K562 (cell line): ENCODE measurements around the gene BTAF1. TPM values are rescaled to one million over a fixed set of nuclear protein-coding genes. Genes with fewer than 3 reads are reported as not detected.

Experiments used
- ATAC-seq: fragments of 200-7000 bp; cut with Tn5 transposase; 3 replicates; pipeline ENCODE4 v1.9.1; 2020; ENCODE audit warnings: moderate library complexity
- BruUV-seq: library from RNA; stranded (reverse); fragments of 400-500 nt; replicated peaks from 2 replicates; lab custom pipeline; 2021; lab: Mats Ljungman, UMichigan
- CTCF ChIA-PET: fragments of 300-600 bp; formaldehyde crosslinking; extraction: SDS; loops from one replicate; lab custom pipeline; 2021; ENCODE audit warnings: low intra/inter-chr PET ratio; lab: Yijun Ruan, JAX
- POLR2A ChIA-PET: fragments of 300-600, 350-650 bp; sonication (Branson Sonifier 250); formaldehyde crosslinking; extraction: SDS; loops from one replicate; lab custom pipeline; 2021; ENCODE audit warnings: antibody characterized with exemption, inconsistent platforms; lab: Yijun Ruan, JAX
- DNase-seq, 4 experiments: peaks; one replicate each; pipeline versions ENCODE4 v3.0.0 to v3.0.0-alpha.2; 2011 to 2018; ENCODE audit warnings: low spot score in 3 of 4, mixed read lengths in 3 of 4; ENCODE audit errors: extremely low read depth in 1 of 4
- FAIRE-seq: peaks from 2 replicates; lab custom pipeline; 2011; peaks lifted over from hg19 to GRCh38; lab: Jason Lieb, UNC
- H2AFZ ChIP-seq: 2 replicates; pipeline ENCODE4 v1.6.0; 2011; ENCODE audit warnings: low read depth, low read length, control low read depth, inconsistent platforms
- H3K27ac ChIP-seq: fragments of 200-600 bp; 3 replicates; pipeline ENCODE4 v1.8.0; 2011; ENCODE audit warnings: low read depth, mild to moderate bottlenecking, control low read depth, inconsistent platforms, low read length, moderate library complexity, mixed read lengths; ENCODE audit errors: extremely low read depth
- H3K27me3 ChIP-seq, 2 experiments: fragments of 300-600 bp in 1 of 2; 2 replicates in 1 of 2; 3 replicates in 1 of 2; pipeline versions ENCODE4 v1.6.0 to v1.8.0; 2011; ENCODE audit warnings: inconsistent platforms in 2 of 2, low read length in 2 of 2, mild to moderate bottlenecking in 1 of 2, mixed read lengths in 1 of 2, moderate library complexity in 1 of 2; ENCODE audit not compliant: control insufficient read depth in 2 of 2, insufficient read depth in 2 of 2
- H3K36me3 ChIP-seq: fragments of 300-600 bp; 3 replicates; pipeline ENCODE4 v1.8.0; 2011; ENCODE audit warnings: mild to moderate bottlenecking, low read length, inconsistent platforms; ENCODE audit not compliant: control insufficient read depth, insufficient read depth
- H3K4me1 ChIP-seq, 2 experiments: fragments of 200-600 bp in 1 of 2; replicated peaks in 1 of 2; 2 replicates in 1 of 2; 3 replicates in 1 of 2; pipeline versions ENCODE4 v1.5.1 to v1.8.0; 2011; ENCODE audit warnings: inconsistent platforms in 2 of 2, low read length in 2 of 2, mild to moderate bottlenecking in 1 of 2, mixed read lengths in 1 of 2, moderate library complexity in 1 of 2; ENCODE audit not compliant: control insufficient read depth in 2 of 2, insufficient read depth in 2 of 2
- H3K4me2 ChIP-seq: 2 replicates; pipeline ENCODE4 v1.6.1; 2011; ENCODE audit warnings: low read length, control low read depth, inconsistent platforms, mixed read lengths; ENCODE audit not compliant: insufficient read depth
- H3K4me3 ChIP-seq: fragments of 200-600 bp; sonication (generic), shearing (Covaris generic); 2 replicates; pipeline ENCODE4 v1.5.1; 2016; ENCODE audit warnings: control low read depth, inconsistent platforms
- H3K79me2 ChIP-seq: fragments of 200-600 bp; 3 replicates; pipeline ENCODE4 v1.8.0; 2011; ENCODE audit warnings: low read length, inconsistent platforms; ENCODE audit not compliant: control insufficient read depth, insufficient read depth
- H3K9ac ChIP-seq, 2 experiments: 2 replicates each; pipeline versions ENCODE4 v1.6.0 to v1.6.1; 2011; ENCODE audit warnings: low read depth in 2 of 2, low read length in 2 of 2, control low read depth in 1 of 2, inconsistent platforms in 1 of 2, mild to moderate bottlenecking in 1 of 2, mixed read lengths in 1 of 2; ENCODE audit not compliant: insufficient read depth in 1 of 2
- H3K9me1 ChIP-seq: one replicate; pipeline ENCODE4 v1.6.0; 2011; ENCODE audit warnings: inconsistent platforms, mild to moderate bottlenecking, low read length, moderate library complexity; ENCODE audit not compliant: control insufficient read depth, insufficient read depth
- H3K9me3 ChIP-seq: replicated peaks from 2 replicates; pipeline ENCODE4 v1.5.1; 2011; ENCODE audit warnings: low read depth, low read length, inconsistent platforms; ENCODE audit not compliant: control insufficient read depth, insufficient read depth
- H4K20me1 ChIP-seq: replicated peaks from 2 replicates; pipeline ENCODE4 v1.6.1; 2011; ENCODE audit warnings: low read length, inconsistent platforms, mixed read lengths; ENCODE audit not compliant: control insufficient read depth, insufficient read depth
- HMGXB4 ChIP-seq: sonication (generic); formaldehyde crosslinking; IDR thresholded peaks from 2 replicates; pipeline ENCODE4 v1.8.1; 2023; ENCODE audit warnings: mild to moderate bottlenecking, missing genetic modification reagents
- PPARD ChIP-seq: fragments of 250-450 bp; sonication (Bioruptor Pico); IDR thresholded peaks from 2 replicates; pipeline ENCODE4 v1.8.0; 2022; ENCODE audit warnings: inconsistent platforms, mild to moderate bottlenecking, moderate library complexity
- PTBP1 ChIP-seq: fragments of 200-400 bp; formaldehyde crosslinking; IDR thresholded peaks from 2 replicates; pipeline ENCODE4 v1.6.1; 2017; ENCODE audit warnings: low read depth, low read length
- ZNF408 ChIP-seq: fragments of 250-450 bp; sonication (Bioruptor Pico); IDR thresholded peaks from 2 replicates; pipeline ENCODE4 v1.4.0; 2020; ENCODE audit warnings: low read depth, mild to moderate bottlenecking, moderate library complexity
- ZZZ3 ChIP-seq: fragments of 450-650 bp; IDR thresholded peaks from 2 replicates; pipeline ENCODE4 v1.6.1; 2016; ENCODE audit warnings: antibody characterized with exemption, mild to moderate bottlenecking, moderate library complexity
- WGBS: fragments of 100-300 bp; shearing (Covaris generic); methylation state at CpG from one replicate; pipeline ENCODE4 v1.1.6; 2016; ENCODE audit warnings: low coverage, mixed read lengths; ENCODE audit not compliant: insufficient coverage; ENCODE audit errors: missing lambda C conversion rate; 5-methylcytosine and 5-hydroxymethylcytosine counted together
- in situ Hi-C: fragments of 300-500 bp; cut with MboI; formaldehyde crosslinking; loops from 4 replicates; pipeline ENCODE4 v1.15.0; 2018; ENCODE audit warnings: inconsistent platforms, mixed read lengths
- intact Hi-C: fragments of 100-400 bp; cut with micrococcal nuclease; formaldehyde crosslinking; loops from 2 replicates; pipeline ENCODE4 v1.14.2; 2022
- polyA plus RNA-seq, 8 experiments: library from polyadenylated mRNA; depleted of rRNA in 4 of 8; stranded (reverse) in 5 of 8; unstranded in 3 of 8; fragments of >200 nt; fragmentation: Nextera tagmentation in 2 of 8; fragmentation: Illumina TruSeq in 1 of 8; extraction: Ambion mirVana in 2 of 8; extraction: Trizol in 1 of 8; gene quantifications; 2 replicates each; pipeline versions ENCODE4 v1.2.1 to v1.2.3, GENCODE V29; 2011 to 2014; ENCODE audit warnings: inconsistent platforms in 1 of 8, missing spikeins in 1 of 8
- total RNA-seq, 7 experiments: library from RNA; depleted of rRNA in 6 of 7; stranded (reverse); fragments of >200 nt in 6 of 7; fragmentation: Illumina TruSeq in 2 of 7; extraction: Trizol in 2 of 7; gene quantifications; 2 replicates each; pipeline versions ENCODE4 v1.2.1 to v1.2.3, GENCODE V29; 2011 to 2021; ENCODE audit warnings: low replicate concordance in 1 of 7

The BTAF1 gene
- total and polyA plus RNA-seq, 9 of the 15 experiments (the other 6 are each of a cell fraction or from before 2014, with no cell fraction given) = 6.6 to 70.7 (median 30.5) TPM

DNA sequence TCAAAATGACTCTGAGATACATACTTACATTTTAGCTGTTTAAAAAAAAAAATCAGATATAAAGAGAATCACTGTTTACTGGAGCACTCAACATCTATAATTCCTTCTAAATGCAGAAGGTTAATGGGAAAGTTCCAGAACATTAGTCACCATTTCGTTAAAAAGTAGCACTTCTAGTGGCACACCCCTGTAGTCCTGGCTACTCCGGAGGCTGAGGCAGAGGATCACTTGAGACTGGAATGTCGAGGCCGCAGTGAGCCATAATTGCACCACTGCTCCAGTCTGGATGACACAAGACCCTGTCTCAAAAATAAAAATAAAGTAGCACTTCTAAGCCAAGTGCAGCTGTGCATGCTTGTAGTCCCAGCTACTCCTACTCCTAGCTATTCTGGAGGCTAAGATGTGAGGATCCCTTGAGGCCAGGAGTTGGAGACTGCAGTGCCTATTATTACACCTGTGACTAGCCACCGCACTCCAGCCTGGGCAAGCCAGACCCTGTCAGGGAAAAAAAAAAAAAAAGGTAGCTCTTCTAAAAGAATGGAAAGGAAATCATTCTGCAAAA lies 16.5 kb upstream of the BTAF1 start:
- H3K4me3 ChIP-seq = no peak overlapping the region
- in situ Hi-C loops (loop anchor here (25.0 kb wide), 2 partner anchors 620 to 995 kb away; partner anchors contain the start of gene ANKRD1), intact Hi-C loops (loop anchor here (5.0 to 10.0 kb wide), 2 partner anchors 40 to 522 kb away; no protein-coding TSS in a partner anchor)
- peaks cover 4 to 10% of the 10 kb centered on the region in 2 experiments for H3K4me1 ChIP-seq
- ATAC-seq = no peak
- no peaks in the 10 kb centered on the region for H3K9me1 ChIP-seq
- H2AFZ ChIP-seq = no peak overlapping the region
- H3K9me3 ChIP-seq = no peaks in the 10 kb centered on the region
- H3K27me3 ChIP-seq = no peaks in the 10 kb centered on the region
- H4K20me1 ChIP-seq = no peaks in the 10 kb centered on the region
- POLR2A ChIA-PET = interaction anchor here (1.1 kb wide), 1 partner anchor 25 kb away, joined by 3 read pairs; no protein-coding TSS in a partner anchor
- 63% methylated on average over 4 of the region's 5 CpGs for WGBS
- TF ChIP-seq PPARD (CRISPR knock-in tag) = no peak
- TF ChIP-seq ZNF408 (CRISPR knock-in tag) = no peak
- TF ChIP-seq ZZZ3 = no peak
- TF ChIP-seq PTBP1 = no peak
- TF ChIP-seq HMGXB4 (CRISPR knock-in tag) = no peak
- CTCF ChIA-PET = no interaction called here
- H3K9ac ChIP-seq = no peak overlapping the region
- BruUV-seq = no TSS peak
- no peak overlapping the region for H3K4me2 ChIP-seq
- DNase-seq = no peak
- no peaks in the 10 kb centered on the region for H3K36me3 ChIP-seq
- H3K27ac ChIP-seq = no peak overlapping the region
- no peak for FAIRE-seq
- peaks cover 7% of the 10 kb centered on the region; the same call in 1 of the 3 replicates for H3K79me2 ChIP-seq
